Endothelial cell of umbilical vein (primary cell): ENCODE results near the gene ING1.

Experiments
- JUN ChIP-seq: IDR thresholded peaks from 2 replicates; pipeline ENCODE4 v1.6.1; 2011; ENCODE audit warnings: borderline replicate concordance, low read depth; ENCODE audit not compliant: insufficient read length, insufficient read depth
- POLR2A ChIP-seq: IDR thresholded peaks from 2 replicates; pipeline ENCODE4 v1.6.1; 2012; ENCODE audit warnings: low read depth, mild to moderate bottlenecking, control low read depth, low read length
- POLR2AphosphoS5 ChIP-seq: IDR thresholded peaks from 2 replicates; pipeline ENCODE4 v1.6.1; 2012; ENCODE audit warnings: low read depth, mild to moderate bottlenecking, control low read depth, low read length, moderate library complexity; ENCODE audit not compliant: insufficient read depth
- TF ChIP-seq, protein P1 (sequence below), 2 donors: IDR thresholded peaks; 1 replicate in 1 of 2; 2 replicates in 1 of 2; pipeline ENCODE4 v1.5.1; 2011; ENCODE audit warnings: low read length in 2 of 2, mild to moderate bottlenecking in 2 of 2, moderate library complexity in 2 of 2, control low read depth in 1 of 2, inconsistent platforms in 1 of 2, low read depth in 1 of 2; ENCODE audit not compliant: insufficient read depth in 1 of 2; ENCODE audit errors: extremely low read depth in 1 of 2

DNA sequence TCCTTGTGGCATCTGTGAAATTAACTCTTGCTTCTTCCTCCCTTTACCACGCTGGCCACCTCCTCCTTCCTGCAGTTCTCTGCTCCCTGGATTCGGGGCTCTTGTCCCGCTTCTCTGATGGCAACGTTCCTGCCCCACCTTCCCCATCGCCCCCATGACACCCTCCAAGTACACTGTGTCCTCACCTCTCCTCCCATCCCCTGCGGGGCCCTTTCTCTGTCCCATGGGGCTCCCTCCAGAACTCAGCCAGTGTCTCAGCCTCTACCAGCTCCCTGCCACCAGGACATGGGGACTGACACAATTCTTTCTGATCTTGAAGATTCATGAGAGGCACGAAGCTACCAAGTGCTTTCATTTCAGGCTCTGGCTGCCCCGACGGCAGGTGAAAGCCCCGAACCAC lies 16.7 kb upstream of the ING1 start:
- TF ChIP-seq, protein P1, sequence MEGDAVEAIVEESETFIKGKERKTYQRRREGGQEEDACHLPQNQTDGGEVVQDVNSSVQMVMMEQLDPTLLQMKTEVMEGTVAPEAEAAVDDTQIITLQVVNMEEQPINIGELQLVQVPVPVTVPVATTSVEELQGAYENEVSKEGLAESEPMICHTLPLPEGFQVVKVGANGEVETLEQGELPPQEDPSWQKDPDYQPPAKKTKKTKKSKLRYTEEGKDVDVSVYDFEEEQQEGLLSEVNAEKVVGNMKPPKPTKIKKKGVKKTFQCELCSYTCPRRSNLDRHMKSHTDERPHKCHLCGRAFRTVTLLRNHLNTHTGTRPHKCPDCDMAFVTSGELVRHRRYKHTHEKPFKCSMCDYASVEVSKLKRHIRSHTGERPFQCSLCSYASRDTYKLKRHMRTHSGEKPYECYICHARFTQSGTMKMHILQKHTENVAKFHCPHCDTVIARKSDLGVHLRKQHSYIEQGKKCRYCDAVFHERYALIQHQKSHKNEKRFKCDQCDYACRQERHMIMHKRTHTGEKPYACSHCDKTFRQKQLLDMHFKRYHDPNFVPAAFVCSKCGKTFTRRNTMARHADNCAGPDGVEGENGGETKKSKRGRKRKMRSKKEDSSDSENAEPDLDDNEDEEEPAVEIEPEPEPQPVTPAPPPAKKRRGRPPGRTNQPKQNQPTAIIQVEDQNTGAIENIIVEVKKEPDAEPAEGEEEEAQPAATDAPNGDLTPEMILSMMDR (IDR thresholded peaks at IDR 0.05; ENCODE audit: extremely low read depth in 1 of 2, insufficient read depth in 1 of 2, low read depth in 1 of 2, low read length in 2 of 2), result no peak
- TF ChIP-seq JUN, result no peak
- TF ChIP-seq POLR2AphosphoS5, result no peak
- TF ChIP-seq POLR2A, result no peak
